Heart left ventricle (tissue), 16 donors: ENCODE results near the gene SETD1A. TPM values are rescaled to one million over a fixed set of nuclear protein-coding genes. Genes with fewer than 3 reads are reported as not detected.
"Not testable (repeated sequence)": the region's sequence is repeated elsewhere in the genome, so short reads cannot be mapped to it uniquely, and the experiment has no call there.

ENCODE experiments used
- ATAC-seq, 4 donors: fragments of 200-7000 bp; cut with Tn5 transposase; one replicate each; pipeline ENCODE4 v1.9.1; 2020 to 2022; ENCODE audit warnings: moderate library complexity in 4 of 4, mild to moderate bottlenecking in 3 of 4, moderate number of reproducible peaks in 1 of 4
- DNase-seq, 5 donors: peaks; one replicate each; pipeline ENCODE4 v3.0.0-alpha.2; 2020
- H3K27ac ChIP-seq, 12 donors: fragments of 200-600 bp; sonication (generic) in 4 of 12; one replicate each; pipeline versions ENCODE4 v1.5.0 to v1.8.0; 2016 to 2022; ENCODE audit warnings: mild to moderate bottlenecking in 2 of 12
- H3K27me3 ChIP-seq, 9 donors: fragments of 200-600 bp; sonication (generic) in 2 of 9; one replicate each; pipeline versions ENCODE4 v1.5.1 to v1.8.0; 2016 to 2022; ENCODE audit warnings: mild to moderate bottlenecking in 3 of 9
- H3K36me3 ChIP-seq, 9 donors: fragments of 200-600 bp; sonication (generic) in 2 of 9; one replicate each; pipeline versions ENCODE4 v1.5.0 to v1.8.0; 2018 to 2022; ENCODE audit warnings: mild to moderate bottlenecking in 2 of 9
- H3K4me1 ChIP-seq, 12 donors: fragments of 200-600 bp; sonication (generic) in 4 of 12; one replicate each; pipeline versions ENCODE4 v1.5.0 to v1.8.0; 2016 to 2022; ENCODE audit warnings: mild to moderate bottlenecking in 3 of 12
- H3K4me3 ChIP-seq, 12 donors: fragments of 200-600 bp; sonication (generic) in 4 of 12; one replicate each; pipeline versions ENCODE4 v1.5.0 to v1.8.0; 2017 to 2022; ENCODE audit warnings: mild to moderate bottlenecking in 9 of 12, moderate library complexity in 4 of 12
- H3K9me3 ChIP-seq, 12 donors: fragments of 200-600 bp; sonication (generic) in 4 of 12; one replicate each; pipeline versions ENCODE4 v1.5.0 to v1.8.0; 2016 to 2022; ENCODE audit warnings: mild to moderate bottlenecking in 1 of 12
- POLR2A ChIP-seq, 2 donors: fragments of 450-650 bp; IDR thresholded peaks; one replicate each; pipeline ENCODE4 v1.6.1; 2017; ENCODE audit warnings: antibody characterized with exemption in 2 of 2, mild to moderate bottlenecking in 2 of 2, moderate library complexity in 2 of 2
- WGBS, 4 donors: extraction: QIAGEN DNeasy Blood & Tissue Kit in 2 of 4; methylation state at CpG; one replicate each; pipeline versions ENCODE4 v1.1.5 to v1.1.7; 2013 to 2018; 5-methylcytosine and 5-hydroxymethylcytosine counted together
- intact Hi-C, 10 donors: fragments of 100-400 bp; cut with DNase I; formaldehyde crosslinking; loops; one replicate each; pipeline versions ENCODE4 v1.11.1 to v1.14.2; 2022
- polyA plus RNA-seq, 2 donors: library from polyadenylated mRNA; stranded (reverse); fragments of 200-250 nt; gene quantifications; one replicate each; pipeline ENCODE4 v1.2.3, GENCODE V29; 2013
- total RNA-seq, 9 donors: library from RNA; depleted of rRNA in 2 of 9; stranded (reverse); fragments of >200 nt in 2 of 9; fragmentation: NEBNext Ultra II Directional in 3 of 9; extraction: Animal tissue kit (Norgen Biotek cat#: 25700) in 3 of 9; gene quantifications; one replicate each; pipeline versions ENCODE4 v1.1.0 to v1.2.4, GENCODE V29; 2016 to 2023
- TF ChIP-seq, protein P1 (sequence below), 12 donors: fragments of 200-600 bp; sonication (generic) in 4 of 12; IDR thresholded peaks; one replicate each; pipeline versions ENCODE4 v1.5.0 to v1.8.0; 2018 to 2022; ENCODE audit warnings: antibody characterized with exemption in 12 of 12, mild to moderate bottlenecking in 5 of 12
- donor health status: ischemic (EF 13 %, LVEDD 7.1; RV severe dilation, severe dysfunction).
- donor health status: healthy with polysubstance abuse.
- donor health status: DM: no; HTN: yes; CAD: no.
- donor health status: DM: no; HTN: no; CAD: no.
- donor health status: ischemic (EF 25% LVEDD 6.9; RV normal size, moderate dysfunction).
- donor health status: ischemic (EF 25% LVEDD 5.7; RV mildly dilated, moderate dysfunction).
- donor health status: healthy.
- donor health status: DM: yes; HTN: yes; CAD: no.
- donor health status: ischemic (EF 35%, LVEDD 5.7; RV mildly dilated, moderate dysfunction).
- donor health status: nonischemic (EF 11% LVEDD 7.7; RV severe dilation, severe dysfunction).
- donor health status: DM: yes; HTN: yes; CAD: no.
- donor health status: PGD.
- donor health status: ischemic (EF 29% LVEDD 5.4; RV normal size, mild dysfunction).
- donor health status: nonischemic (EF 23%, LVEDD 6.1; RV moderate dilation, normal function).

Gene SETD1A
- total and polyA plus RNA-seq, 11 donors = 4.6 to 12.1 (median 9.0) TPM

DNA sequence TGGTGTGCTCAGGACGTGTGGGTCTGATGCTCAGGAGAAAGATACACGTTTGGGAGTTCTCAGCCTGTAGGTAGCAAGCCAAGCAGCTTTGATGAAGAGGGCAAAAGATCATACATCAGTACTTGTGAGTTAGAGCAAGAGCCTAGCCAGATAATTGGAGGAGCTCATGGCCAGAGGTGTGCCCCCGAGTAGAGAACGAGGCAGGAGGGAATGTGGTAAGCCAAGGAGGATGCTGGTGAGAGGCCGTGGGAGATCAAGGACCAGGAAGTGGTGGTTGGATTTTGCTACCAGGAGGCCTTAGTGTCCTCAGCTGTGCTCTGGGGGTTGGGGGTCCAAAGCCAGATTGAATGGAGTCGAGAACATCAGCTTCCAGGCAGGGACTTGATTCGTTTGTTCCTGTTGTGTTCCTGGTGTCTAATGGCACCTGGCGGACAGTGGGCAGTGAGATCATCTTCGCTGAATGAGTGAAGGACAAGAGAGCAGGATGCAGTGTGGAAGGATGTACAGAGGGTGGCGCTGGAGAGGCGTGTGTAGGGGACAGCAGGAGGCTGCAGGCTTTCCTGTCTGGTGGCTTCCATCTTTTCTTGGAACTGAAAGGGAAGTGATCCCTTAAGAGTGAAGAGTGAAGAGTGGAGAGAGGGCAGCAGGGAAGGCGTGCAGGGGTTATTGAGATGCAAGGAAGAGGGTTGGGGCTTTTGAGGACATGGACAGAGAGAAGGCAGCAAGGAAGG, 22.6 kb upstream of the SETD1A start:
- no peak for TF ChIP-seq POLR2A (IDR thresholded peaks at IDR 0.05)
- TF ChIP-seq, protein P1, sequence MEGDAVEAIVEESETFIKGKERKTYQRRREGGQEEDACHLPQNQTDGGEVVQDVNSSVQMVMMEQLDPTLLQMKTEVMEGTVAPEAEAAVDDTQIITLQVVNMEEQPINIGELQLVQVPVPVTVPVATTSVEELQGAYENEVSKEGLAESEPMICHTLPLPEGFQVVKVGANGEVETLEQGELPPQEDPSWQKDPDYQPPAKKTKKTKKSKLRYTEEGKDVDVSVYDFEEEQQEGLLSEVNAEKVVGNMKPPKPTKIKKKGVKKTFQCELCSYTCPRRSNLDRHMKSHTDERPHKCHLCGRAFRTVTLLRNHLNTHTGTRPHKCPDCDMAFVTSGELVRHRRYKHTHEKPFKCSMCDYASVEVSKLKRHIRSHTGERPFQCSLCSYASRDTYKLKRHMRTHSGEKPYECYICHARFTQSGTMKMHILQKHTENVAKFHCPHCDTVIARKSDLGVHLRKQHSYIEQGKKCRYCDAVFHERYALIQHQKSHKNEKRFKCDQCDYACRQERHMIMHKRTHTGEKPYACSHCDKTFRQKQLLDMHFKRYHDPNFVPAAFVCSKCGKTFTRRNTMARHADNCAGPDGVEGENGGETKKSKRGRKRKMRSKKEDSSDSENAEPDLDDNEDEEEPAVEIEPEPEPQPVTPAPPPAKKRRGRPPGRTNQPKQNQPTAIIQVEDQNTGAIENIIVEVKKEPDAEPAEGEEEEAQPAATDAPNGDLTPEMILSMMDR (IDR thresholded peaks at IDR 0.05) = peak in 11 of 12 donors; percentile 13 to 57 (median 45)
- Histone ChIP-seq H3K4me3 (no peak overlapping the region), H3K9me3 (no peaks in the 10 kb centered on the region), H3K27ac (no peak overlapping the region), H3K4me1 (peaks cover 0 to 17% (median 7%) of the 10 kb centered on the region in 12 donors), H3K27me3 (no peaks in the 10 kb centered on the region), H3K36me3 (peaks cover 0 to 51% (median 28%) of the 10 kb centered on the region in 9 donors)
- WGBS, 4 donors = 67 to 73% (median 70%) methylated on average over 12 of the region's 12 CpGs
- peak in 3 of 4 donors; percentile 8 to 17 (median 13) for ATAC-seq
- intact Hi-C loops = no loop called here
- DNase-seq = no peak

DNA sequence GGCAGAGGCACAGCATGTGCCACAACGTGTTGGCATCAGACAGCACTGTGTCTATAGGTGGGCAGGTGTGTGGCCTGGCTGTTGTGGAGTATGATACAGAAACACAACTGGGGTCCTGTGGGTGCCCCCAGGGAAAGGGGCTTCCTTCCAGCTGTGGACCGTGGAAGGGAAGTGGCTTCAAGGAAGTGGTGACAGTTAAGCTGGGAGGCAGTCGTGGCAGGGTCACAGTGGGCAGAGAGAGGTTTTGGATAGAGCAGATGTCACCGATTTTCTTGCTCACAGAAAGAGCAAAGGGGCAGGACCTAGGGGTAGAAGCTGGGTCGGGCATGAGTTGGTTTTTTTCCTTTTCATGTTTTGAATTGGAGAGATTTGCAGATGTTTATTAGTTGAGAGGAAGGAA, 19.9 kb upstream of the SETD1A start:
- TF ChIP-seq POLR2A (IDR thresholded peaks at IDR 0.05) = no peak
- no peaks in the 10 kb centered on the region for H3K27me3 ChIP-seq
- no peaks in the 10 kb centered on the region for H3K9me3 ChIP-seq
- intact Hi-C loops = no loop called here
- H3K4me3 ChIP-seq = no peak overlapping the region
- 50 to 73% (median 59%) methylated on average over 5 of the region's 5 CpGs for WGBS, 4 donors
- peaks cover 0 to 24% (median 7%) of the 10 kb centered on the region in 12 donors for H3K4me1 ChIP-seq
- peak overlapping the region in 2 of 12 donors; percentile 37 to 47 for H3K27ac ChIP-seq
- no peak for ATAC-seq
- no peak for DNase-seq
- peaks cover 0 to 42% (median 11%) of the 10 kb centered on the region in 9 donors for H3K36me3 ChIP-seq

GRCh38 chr16:30939571-30939970, 18.0 kb upstream of the SETD1A start:
- H3K9me3 ChIP-seq, ATAC-seq, H3K27me3 ChIP-seq, intact Hi-C loops, H3K4me3 ChIP-seq, DNase-seq, H3K27ac ChIP-seq: not testable (repeated sequence)
- Histone ChIP-seq H3K4me1 (peaks cover 0 to 24% (median 7%) of the 10 kb centered on the region in 12 donors), H3K36me3 (peaks cover 0 to 47% (median 20%) of the 10 kb centered on the region in 9 donors)
- WGBS, 4 donors = 93 to 97% (median 95%) methylated on average over 8 of the region's 8 CpGs

DNA sequence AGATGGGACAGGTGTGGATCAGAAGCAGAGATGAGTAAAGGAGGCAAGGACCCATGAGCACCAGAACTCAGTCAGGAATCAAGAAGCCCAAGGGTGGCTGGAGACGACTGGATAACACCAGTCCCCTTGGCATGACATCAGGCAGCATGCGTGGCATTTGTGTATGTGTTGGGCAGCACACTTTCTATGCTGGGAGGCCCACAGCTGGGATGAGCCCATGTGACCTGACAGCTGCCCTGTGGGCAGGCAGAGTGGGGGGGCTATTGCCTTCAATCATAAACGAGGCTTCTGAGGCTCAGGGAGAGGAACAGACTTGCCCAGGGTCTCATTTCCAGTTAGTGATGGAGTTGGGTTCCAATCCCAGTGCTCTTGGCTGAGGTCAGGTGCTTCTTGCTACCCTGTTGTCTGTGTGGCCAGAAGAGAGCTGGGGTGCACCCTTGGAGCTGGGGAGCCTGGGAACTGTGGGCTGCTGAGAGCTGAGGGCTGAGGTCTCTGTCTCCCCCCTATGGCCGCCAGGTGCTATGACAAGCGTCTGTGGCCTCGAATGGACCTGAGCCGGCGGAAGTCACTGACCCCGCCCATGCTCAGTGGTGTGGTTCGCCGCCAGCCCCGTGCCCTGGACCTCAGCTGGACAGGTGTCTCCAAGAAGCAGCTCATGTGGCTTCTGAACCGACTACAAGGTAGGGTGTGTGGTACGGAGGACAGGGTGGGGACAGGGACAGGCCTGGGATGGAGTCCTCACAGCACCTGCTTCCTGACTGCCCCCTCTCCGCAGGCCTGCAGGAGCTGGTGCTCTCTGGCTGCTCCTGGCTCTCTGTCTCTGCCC, 15.7 kb upstream of the SETD1A start:
- no peak for TF ChIP-seq POLR2A (IDR thresholded peaks at IDR 0.05)
- TF ChIP-seq, protein P1 (IDR thresholded peaks at IDR 0.05) = peak; percentile 76 to 94 (median 86)
- peak; percentile 78 to 93 (median 89) for ATAC-seq
- Histone ChIP-seq H3K27ac (peak overlapping the region in 1 of 12 donors; percentile 5), H3K4me3 (no peak overlapping the region), H3K36me3 (peaks cover 0 to 44% (median 23%) of the 10 kb centered on the region in 9 donors), H3K27me3 (no peaks in the 10 kb centered on the region), H3K4me1 (peaks cover 0 to 24% (median 7%) of the 10 kb centered on the region in 12 donors), H3K9me3 (no peaks in the 10 kb centered on the region)
- DNase-seq = peak; percentile 73 to 88 (median 82)
- intact Hi-C loops = no loop called here
- WGBS, 4 donors = 17 to 64% (median 22%) methylated on average over 3 to 15 of the region's 15 CpGs

DNA sequence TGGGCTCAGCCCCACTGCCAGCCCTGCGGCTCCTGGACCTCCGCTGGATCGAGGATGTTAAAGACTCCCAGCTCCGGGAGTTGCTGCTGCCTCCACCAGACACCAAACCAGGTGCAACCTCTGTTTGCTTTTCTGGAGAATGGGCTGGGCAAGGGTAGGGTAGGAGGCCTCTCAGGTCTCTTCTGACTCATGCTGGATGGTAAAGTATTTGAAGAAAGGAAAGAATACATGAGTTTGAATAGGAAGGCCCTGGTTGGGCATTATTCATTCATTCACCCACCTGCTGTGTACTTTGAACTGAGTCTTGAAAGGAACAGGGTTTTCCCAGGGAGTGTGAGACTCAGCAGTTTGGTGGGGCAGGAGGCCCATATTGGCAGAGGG, 15.1 kb upstream of the SETD1A start:
- DNase-seq (no peak), ATAC-seq (no peak)
- Histone ChIP-seq H3K27ac (no peak overlapping the region), H3K27me3 (no peaks in the 10 kb centered on the region), H3K4me1 (peaks cover 0 to 23% (median 7%) of the 10 kb centered on the region in 12 donors), H3K4me3 (no peak overlapping the region), H3K36me3 (peaks cover 0 to 46% (median 26%) of the 10 kb centered on the region in 9 donors), H3K9me3 (no peaks in the 10 kb centered on the region)
- intact Hi-C loops = no loop called here
- TF ChIP-seq, protein P1 (IDR thresholded peaks at IDR 0.05) = no peak
- no peak for TF ChIP-seq POLR2A (IDR thresholded peaks at IDR 0.05)
- WGBS, 4 donors = 85 to 92% (median 88%) methylated on average over 4 of the region's 4 CpGs
